Measurements from ENCODE around the gene TMIGD3.

The TMIGD3 gene

GRCh38 chr1:111470596-111470995, 32.8 kb downstream of the TMIGD3 start:
- FAIRE-seq (peak; percentile 43), DNase-seq (ENCODE audit: insufficient read length, low spot score) (no peak)
- TF ChIP-seq SPI1 (IDR thresholded peaks at IDR 0.05; ENCODE audit: low read depth, low read length) (no peak), POU2F2 (IDR thresholded peaks at IDR 0.05; ENCODE audit: low read depth, low read length) (no peak), PAX5 (IDR thresholded peaks at IDR 0.05; ENCODE audit: insufficient read depth, low read length, severe bottlenecking) (no peak), TAF1 (IDR thresholded peaks at IDR 0.05; ENCODE audit: low read depth, low read length) (no peak), POLR2AphosphoS5 (IDR thresholded peaks at IDR 0.05; ENCODE audit: low read depth, low read length) (no peak), POLR2A (IDR thresholded peaks at IDR 0.05; ENCODE audit: low read depth, low read length) (no peak)

GRCh38 chr1:111469539-111469938, 33.9 kb downstream of the TMIGD3 start:
- FAIRE-seq (peak; percentile 60), DNase-seq (ENCODE audit: insufficient read length, low spot score) (no peak)
- TF ChIP-seq POU2F2 (IDR thresholded peaks at IDR 0.05; ENCODE audit: low read depth, low read length) (no peak), PAX5 (IDR thresholded peaks at IDR 0.05; ENCODE audit: insufficient read depth, low read length, severe bottlenecking) (no peak), SPI1 (IDR thresholded peaks at IDR 0.05; ENCODE audit: low read depth, low read length) (no peak), POLR2AphosphoS5 (IDR thresholded peaks at IDR 0.05; ENCODE audit: low read depth, low read length) (no peak), POLR2A (IDR thresholded peaks at IDR 0.05; ENCODE audit: low read depth, low read length) (no peak), TAF1 (IDR thresholded peaks at IDR 0.05; ENCODE audit: low read depth, low read length) (no peak)

GRCh38 chr1:111468717-111469100, 34.7 kb downstream of the TMIGD3 start:
- TF ChIP-seq TAF1 (IDR thresholded peaks at IDR 0.05; ENCODE audit: low read depth, low read length) (no peak), SPI1 (IDR thresholded peaks at IDR 0.05; ENCODE audit: low read depth, low read length) (no peak), POU2F2 (IDR thresholded peaks at IDR 0.05; ENCODE audit: low read depth, low read length) (no peak), POLR2A (IDR thresholded peaks at IDR 0.05; ENCODE audit: low read depth, low read length) (no peak), POLR2AphosphoS5 (IDR thresholded peaks at IDR 0.05; ENCODE audit: low read depth, low read length) (no peak), PAX5 (IDR thresholded peaks at IDR 0.05; ENCODE audit: insufficient read depth, low read length, severe bottlenecking) (no peak)
- DNase-seq (ENCODE audit: insufficient read length, low spot score): no peak
- FAIRE-seq: no peak

- FAIRE-seq (peak; percentile 51), DNase-seq (ENCODE audit: insufficient read length, low spot score) (no peak)
- TF ChIP-seq SPI1 (IDR thresholded peaks at IDR 0.05; ENCODE audit: low read depth, low read length) (no peak), PAX5 (IDR thresholded peaks at IDR 0.05; ENCODE audit: insufficient read depth, low read length, severe bottlenecking) (no peak), POLR2A (IDR thresholded peaks at IDR 0.05; ENCODE audit: low read depth, low read length) (no peak), POLR2AphosphoS5 (IDR thresholded peaks at IDR 0.05; ENCODE audit: low read depth, low read length) (no peak), TAF1 (IDR thresholded peaks at IDR 0.05; ENCODE audit: low read depth, low read length) (no peak), POU2F2 (IDR thresholded peaks at IDR 0.05; ENCODE audit: low read depth, low read length) (no peak)
These were observed 35.3 kb downstream of the TMIGD3 start for GRCh38 chr1:111467865-111468716.

GRCh38 chr1:111466480-111466879, 37.0 kb downstream of the TMIGD3 start:
- DNase-seq (ENCODE audit: insufficient read length, low spot score): no peak
- FAIRE-seq: no peak
- TF ChIP-seq TAF1 (IDR thresholded peaks at IDR 0.05; ENCODE audit: low read depth, low read length): no peak
- no peak for TF ChIP-seq POLR2A (IDR thresholded peaks at IDR 0.05; ENCODE audit: low read depth, low read length)
- TF ChIP-seq POU2F2 (IDR thresholded peaks at IDR 0.05; ENCODE audit: low read depth, low read length): no peak
- no peak for TF ChIP-seq POLR2AphosphoS5 (IDR thresholded peaks at IDR 0.05; ENCODE audit: low read depth, low read length)
- no peak for TF ChIP-seq PAX5 (IDR thresholded peaks at IDR 0.05; ENCODE audit: insufficient read depth, low read length, severe bottlenecking)
- no peak for TF ChIP-seq SPI1 (IDR thresholded peaks at IDR 0.05; ENCODE audit: low read depth, low read length)

- FAIRE-seq: no peak
- no peak for DNase-seq (ENCODE audit: insufficient read length, low spot score)
- TF ChIP-seq SPI1 (IDR thresholded peaks at IDR 0.05; ENCODE audit: low read depth, low read length) (no peak), POLR2A (IDR thresholded peaks at IDR 0.05; ENCODE audit: low read depth, low read length) (no peak), POLR2AphosphoS5 (IDR thresholded peaks at IDR 0.05; ENCODE audit: low read depth, low read length) (no peak), TAF1 (IDR thresholded peaks at IDR 0.05; ENCODE audit: low read depth, low read length) (no peak), POU2F2 (IDR thresholded peaks at IDR 0.05; ENCODE audit: low read depth, low read length) (no peak), PAX5 (IDR thresholded peaks at IDR 0.05; ENCODE audit: insufficient read depth, low read length, severe bottlenecking) (no peak)
These were observed 37.7 kb downstream of the TMIGD3 start for GRCh38 chr1:111465754-111466153.

GRCh38 chr1:111463029-111463683, 40.3 kb downstream of the TMIGD3 start:
- TF ChIP-seq POU2F2 (IDR thresholded peaks at IDR 0.05; ENCODE audit: low read depth, low read length): no peak
- TF ChIP-seq POLR2A (IDR thresholded peaks at IDR 0.05; ENCODE audit: low read depth, low read length): 0 out of 2 replicates have a peak, but pooled peaks have one; percentile 30
- no peak for TF ChIP-seq TAF1 (IDR thresholded peaks at IDR 0.05; ENCODE audit: low read depth, low read length)
- no peak for TF ChIP-seq SPI1 (IDR thresholded peaks at IDR 0.05; ENCODE audit: low read depth, low read length)
- TF ChIP-seq POLR2AphosphoS5 (IDR thresholded peaks at IDR 0.05; ENCODE audit: low read depth, low read length): peak; percentile 43; the same call in 1 of the 2 replicates
- TF ChIP-seq PAX5 (IDR thresholded peaks at IDR 0.05; ENCODE audit: insufficient read depth, low read length, severe bottlenecking): no peak
- DNase-seq (ENCODE audit: insufficient read length, low spot score): no peak
- no peak for FAIRE-seq

GRCh38 chr1:111462370-111463028, 40.9 kb downstream of the TMIGD3 start:
- FAIRE-seq: no peak
- no peak for TF ChIP-seq PAX5 (IDR thresholded peaks at IDR 0.05; ENCODE audit: insufficient read depth, low read length, severe bottlenecking)
- no peak for DNase-seq (ENCODE audit: insufficient read length, low spot score)

- TF ChIP-seq POU2F2 (IDR thresholded peaks at IDR 0.05; ENCODE audit: low read depth, low read length): no peak
- no peak for TF ChIP-seq POLR2AphosphoS5 (IDR thresholded peaks at IDR 0.05; ENCODE audit: low read depth, low read length)
- no peak for TF ChIP-seq SPI1 (IDR thresholded peaks at IDR 0.05; ENCODE audit: low read depth, low read length)
- FAIRE-seq (no peak), DNase-seq (ENCODE audit: insufficient read length, low spot score) (no peak)
These were observed 41.7 kb downstream of the TMIGD3 start for GRCh38 chr1:111461765-111462164.
